ENCODE results near the gene OPN1SW. TPM values are rescaled to one million over a fixed set of nuclear protein-coding genes. Genes with fewer than 3 reads are reported as not detected.

OPN1SW gene
- total and polyA plus RNA-seq, 9 of the 15 experiments (the other 6 are each of a cell fraction or from before 2014, with no cell fraction given): 0.84 to 1.0 TPM; not detected in 7

DNA sequence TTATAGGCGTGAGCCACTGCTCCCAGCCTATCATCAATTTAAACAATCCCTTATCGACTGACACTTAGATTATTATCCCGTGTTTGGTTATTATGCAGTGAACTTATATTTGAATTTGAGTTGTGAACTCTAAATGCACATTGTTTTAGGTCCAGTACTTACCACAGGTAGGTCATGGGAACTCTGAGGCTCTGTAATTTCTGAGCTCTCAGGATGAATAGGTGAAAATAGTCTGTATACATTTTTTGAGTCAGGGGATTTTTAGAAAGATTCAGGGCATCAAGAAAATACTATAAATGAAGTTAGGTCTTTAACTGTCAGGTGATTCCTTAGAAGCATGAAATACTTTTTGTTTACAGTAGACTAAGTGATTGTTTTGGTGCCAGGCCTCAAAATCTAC, 25.0 kb upstream of the OPN1SW start (continued):
- TF ChIP-seq, protein P1, sequence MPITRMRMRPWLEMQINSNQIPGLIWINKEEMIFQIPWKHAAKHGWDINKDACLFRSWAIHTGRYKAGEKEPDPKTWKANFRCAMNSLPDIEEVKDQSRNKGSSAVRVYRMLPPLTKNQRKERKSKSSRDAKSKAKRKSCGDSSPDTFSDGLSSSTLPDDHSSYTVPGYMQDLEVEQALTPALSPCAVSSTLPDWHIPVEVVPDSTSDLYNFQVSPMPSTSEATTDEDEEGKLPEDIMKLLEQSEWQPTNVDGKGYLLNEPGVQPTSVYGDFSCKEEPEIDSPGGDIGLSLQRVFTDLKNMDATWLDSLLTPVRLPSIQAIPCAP (CRISPR knock-in tag; IDR thresholded peaks at IDR 0.05; ENCODE audit: borderline replicate concordance): no peak
- TF ChIP-seq ERF (CRISPR knock-in tag; IDR thresholded peaks at IDR 0.05) (no peak), CBX3 (IDR thresholded peaks at IDR 0.05; ENCODE audit: borderline replicate concordance in 1 of 2, low read length in 2 of 2) (no peak), ARHGAP35 (IDR thresholded peaks at IDR 0.05; ENCODE audit: partially characterized antibody) (no peak)

DNA sequence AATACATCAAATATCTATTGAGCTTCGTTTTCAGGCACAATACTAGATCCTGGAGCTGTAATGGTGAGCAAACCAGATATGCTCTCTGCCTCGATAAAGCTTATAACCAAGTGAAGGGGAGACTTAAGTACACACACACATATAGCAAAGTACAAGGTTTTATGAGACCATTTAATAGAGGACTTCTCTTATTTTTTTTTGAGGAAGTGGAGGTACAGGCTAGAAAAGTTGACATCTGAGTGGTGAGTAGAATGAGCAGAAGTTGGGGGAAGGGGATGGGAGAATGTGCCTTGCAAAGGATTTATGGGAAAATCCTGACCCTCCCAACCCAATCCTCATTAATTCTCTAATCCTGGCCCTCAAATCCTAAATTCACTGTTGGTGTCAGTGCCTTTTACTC, 23.9 kb upstream of the OPN1SW start:
- WGBS (ENCODE audit: insufficient coverage, low coverage, missing lambda C conversion rate): 31% methylated on average over 2 of the region's 2 CpGs
- H2AFZ ChIP-seq (ENCODE audit: low read depth, low read length): no peak overlapping the region
- TF ChIP-seq, protein P2, sequence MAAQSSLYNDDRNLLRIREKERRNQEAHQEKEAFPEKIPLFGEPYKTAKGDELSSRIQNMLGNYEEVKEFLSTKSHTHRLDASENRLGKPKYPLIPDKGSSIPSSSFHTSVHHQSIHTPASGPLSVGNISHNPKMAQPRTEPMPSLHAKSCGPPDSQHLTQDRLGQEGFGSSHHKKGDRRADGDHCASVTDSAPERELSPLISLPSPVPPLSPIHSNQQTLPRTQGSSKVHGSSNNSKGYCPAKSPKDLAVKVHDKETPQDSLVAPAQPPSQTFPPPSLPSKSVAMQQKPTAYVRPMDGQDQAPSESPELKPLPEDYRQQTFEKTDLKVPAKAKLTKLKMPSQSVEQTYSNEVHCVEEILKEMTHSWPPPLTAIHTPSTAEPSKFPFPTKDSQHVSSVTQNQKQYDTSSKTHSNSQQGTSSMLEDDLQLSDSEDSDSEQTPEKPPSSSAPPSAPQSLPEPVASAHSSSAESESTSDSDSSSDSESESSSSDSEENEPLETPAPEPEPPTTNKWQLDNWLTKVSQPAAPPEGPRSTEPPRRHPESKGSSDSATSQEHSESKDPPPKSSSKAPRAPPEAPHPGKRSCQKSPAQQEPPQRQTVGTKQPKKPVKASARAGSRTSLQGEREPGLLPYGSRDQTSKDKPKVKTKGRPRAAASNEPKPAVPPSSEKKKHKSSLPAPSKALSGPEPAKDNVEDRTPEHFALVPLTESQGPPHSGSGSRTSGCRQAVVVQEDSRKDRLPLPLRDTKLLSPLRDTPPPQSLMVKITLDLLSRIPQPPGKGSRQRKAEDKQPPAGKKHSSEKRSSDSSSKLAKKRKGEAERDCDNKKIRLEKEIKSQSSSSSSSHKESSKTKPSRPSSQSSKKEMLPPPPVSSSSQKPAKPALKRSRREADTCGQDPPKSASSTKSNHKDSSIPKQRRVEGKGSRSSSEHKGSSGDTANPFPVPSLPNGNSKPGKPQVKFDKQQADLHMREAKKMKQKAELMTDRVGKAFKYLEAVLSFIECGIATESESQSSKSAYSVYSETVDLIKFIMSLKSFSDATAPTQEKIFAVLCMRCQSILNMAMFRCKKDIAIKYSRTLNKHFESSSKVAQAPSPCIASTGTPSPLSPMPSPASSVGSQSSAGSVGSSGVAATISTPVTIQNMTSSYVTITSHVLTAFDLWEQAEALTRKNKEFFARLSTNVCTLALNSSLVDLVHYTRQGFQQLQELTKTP (IDR thresholded peaks at IDR 0.05; ENCODE audit: low read depth in 1 of 2, partially characterized antibody in 2 of 2): no peak
- TF ChIP-seq SPI1 (IDR thresholded peaks at IDR 0.05; ENCODE audit: borderline replicate concordance, low read depth, low read length): peak; percentile 72; the same call in 1 of the 2 replicates
- H3K4me3 ChIP-seq: no peak overlapping the region
- no peak overlapping the region for H3K27ac ChIP-seq (ENCODE audit: extremely low read depth, low read depth, low read length)
- FAIRE-seq (no peak), DNase-seq (ENCODE audit: extremely low read depth in 1 of 4, low spot score in 3 of 4) (no peak), ATAC-seq (no peak)
- BruUV-seq (replicated peaks): no TSS peak
- in situ Hi-C loops (cut with MboI) (no loop called here), intact Hi-C loops (cut with micrococcal nuclease) (no loop called here)
- no peak overlapping the region for H3K4me2 ChIP-seq (ENCODE audit: insufficient read depth, low read length)
- no peaks in the 10 kb centered on the region for H3K79me2 ChIP-seq (ENCODE audit: control insufficient read depth, insufficient read depth, low read length)
- H3K9ac ChIP-seq (ENCODE audit: insufficient read depth in 1 of 2, low read depth in 2 of 2, low read length in 2 of 2): no peak overlapping the region
- CTCF ChIA-PET (ENCODE audit: low intra/inter-chr PET ratio): no interaction called here
- no peaks in the 10 kb centered on the region for H3K27me3 ChIP-seq (ENCODE audit: control insufficient read depth in 2 of 2, insufficient read depth in 2 of 2, low read length in 2 of 2)
- peaks cover 0 to 2% of the 10 kb centered on the region in 2 experiments; a peak in 2 of 5 replicates for H3K4me1 ChIP-seq (replicated peaks in 1 of 2; ENCODE audit: control insufficient read depth in 2 of 2, insufficient read depth in 2 of 2, low read length in 2 of 2)
- peaks cover 37% of the 10 kb centered on the region for H3K36me3 ChIP-seq (ENCODE audit: control insufficient read depth, insufficient read depth, low read length)
- no peaks in the 10 kb centered on the region for H3K9me3 ChIP-seq (replicated peaks; ENCODE audit: control insufficient read depth, insufficient read depth, low read depth, low read length)
- POLR2A ChIA-PET: interaction anchor here (0.7 to 2.2 kb wide), 4 partner anchors 10 to 74 kb away, joined by 3 to 9 read pairs (median 3); no protein-coding TSS in a partner anchor
- H3K9me1 ChIP-seq (ENCODE audit: control insufficient read depth, insufficient read depth, low read length): no peaks in the 10 kb centered on the region
- no peaks in the 10 kb centered on the region for H4K20me1 ChIP-seq (replicated peaks; ENCODE audit: control insufficient read depth, insufficient read depth, low read length)

All from K562 (cell line).